GM21825 (cell line): ENCODE results near the gene MRPL49.

Source experiments
- ATAC-seq: cut with Tn5 transposase; IDR thresholded peaks from one replicate; pipeline ENCODE4 v1.9.1; 2021; ENCODE audit warnings: mild to moderate bottlenecking, moderate library complexity; ENCODE audit not compliant: unreplicated experiment

Gene MRPL49

DNA sequence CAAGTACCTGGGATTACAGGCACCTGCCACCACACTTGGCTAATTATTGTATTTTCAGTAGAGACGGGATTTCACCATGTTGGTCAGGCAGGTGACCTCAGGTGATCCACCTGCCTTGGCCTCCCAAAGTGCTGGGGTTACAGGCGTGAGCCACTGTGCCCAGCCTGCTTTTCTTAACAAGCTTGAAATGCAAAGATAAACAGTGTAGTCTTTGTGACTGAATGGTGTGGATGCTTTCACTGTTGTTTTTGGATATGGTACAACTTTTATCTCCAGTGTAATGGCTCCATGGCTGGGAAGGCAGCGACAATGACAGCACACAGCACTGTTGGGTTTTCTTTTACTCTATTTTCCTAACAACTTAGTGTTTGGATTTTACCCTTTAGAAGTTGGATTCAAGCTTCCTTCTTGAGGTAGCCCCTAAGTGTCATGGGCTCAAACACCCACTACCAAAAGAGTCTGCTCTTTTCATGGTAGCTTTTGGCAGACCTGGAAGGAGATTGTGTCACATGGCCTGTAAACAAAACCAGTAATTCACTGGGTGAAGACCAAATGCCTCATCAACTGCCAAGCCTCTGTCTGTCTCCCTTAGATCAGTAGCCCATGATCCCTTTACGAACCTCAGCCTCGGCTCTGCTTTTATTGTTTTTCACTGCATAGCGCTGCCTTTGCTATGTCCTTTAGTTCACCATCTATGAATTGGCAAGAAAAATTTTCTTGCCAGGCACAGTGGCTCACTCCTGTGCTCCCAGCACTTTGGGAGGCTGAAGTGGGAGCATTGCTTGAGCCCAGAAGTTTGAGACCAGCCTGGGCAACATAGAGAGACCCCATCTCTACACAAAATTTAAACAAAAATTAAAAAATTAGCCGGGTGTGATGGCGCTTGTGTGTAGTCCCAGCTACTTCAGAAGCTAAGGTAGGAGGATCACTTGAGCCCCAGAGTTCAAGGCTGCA is 19.7 kb upstream of the MRPL49 start:
- no peak for ATAC-seq

DNA sequence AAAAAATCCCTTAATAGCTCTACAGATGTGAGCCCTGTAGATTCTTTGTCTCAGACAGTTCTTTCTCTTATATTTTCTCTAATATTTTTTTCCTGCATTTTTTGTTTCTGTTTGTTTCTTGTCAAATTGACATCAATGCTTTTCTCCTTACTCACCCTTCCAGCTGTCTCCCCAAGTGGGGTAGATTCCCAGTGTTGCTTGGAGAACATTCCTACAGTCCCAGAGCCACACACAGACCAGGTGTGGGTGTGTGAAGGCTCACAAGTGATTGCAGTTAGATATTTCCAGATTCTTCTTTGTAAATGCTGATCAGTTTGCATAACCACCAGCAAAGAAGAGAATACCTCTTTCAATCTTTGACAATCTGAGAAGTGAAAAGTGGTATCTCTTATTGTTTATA is 18.6 kb upstream of the MRPL49 start:
- ATAC-seq: no peak

- no peak for ATAC-seq
Observed at GRCh38 chr11:65104628-65105027, 17.5 kb upstream of the MRPL49 start.

- no peak for ATAC-seq
Observed at GRCh38 chr11:65107078-65107477, 15.0 kb upstream of the MRPL49 start.

GRCh38 chr11:65107751-65108468 is 14.2 kb upstream of the MRPL49 start:
- ATAC-seq: no peak

DNA sequence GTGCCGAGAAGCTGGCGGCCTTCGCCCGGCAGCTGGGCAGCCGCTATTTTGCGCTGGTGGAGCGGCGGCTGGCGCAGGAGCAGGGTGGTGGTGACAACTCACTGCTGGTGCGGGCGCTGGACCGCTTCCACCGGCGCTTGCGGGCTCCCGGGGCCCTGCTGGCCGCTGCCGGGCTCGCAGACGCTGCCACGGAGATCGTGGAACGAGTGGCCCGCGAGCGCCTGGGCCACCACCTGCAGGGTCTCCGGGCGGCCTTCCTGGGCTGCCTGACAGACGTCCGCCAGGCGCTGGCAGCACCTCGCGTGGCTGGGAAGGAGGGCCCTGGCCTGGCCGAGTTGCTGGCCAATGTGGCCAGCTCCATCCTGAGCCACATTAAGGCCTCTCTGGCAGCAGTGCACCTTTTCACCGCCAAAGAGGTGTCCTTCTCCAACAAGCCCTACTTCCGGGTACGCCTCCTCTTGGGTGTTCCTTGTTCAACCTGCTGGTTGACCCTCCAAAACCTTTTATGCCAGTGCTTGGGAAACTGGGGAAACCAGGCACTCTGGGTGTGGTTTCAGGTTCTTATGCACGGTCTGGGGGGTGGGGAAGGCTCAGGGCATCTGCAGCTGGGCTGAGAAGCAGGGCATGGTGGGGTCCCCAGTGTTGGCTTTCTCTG is 13.5 kb upstream of the MRPL49 start:
- no peak for ATAC-seq

GRCh38 chr11:65109231-65110198 is 12.6 kb upstream of the MRPL49 start:
- ATAC-seq: no peak

DNA sequence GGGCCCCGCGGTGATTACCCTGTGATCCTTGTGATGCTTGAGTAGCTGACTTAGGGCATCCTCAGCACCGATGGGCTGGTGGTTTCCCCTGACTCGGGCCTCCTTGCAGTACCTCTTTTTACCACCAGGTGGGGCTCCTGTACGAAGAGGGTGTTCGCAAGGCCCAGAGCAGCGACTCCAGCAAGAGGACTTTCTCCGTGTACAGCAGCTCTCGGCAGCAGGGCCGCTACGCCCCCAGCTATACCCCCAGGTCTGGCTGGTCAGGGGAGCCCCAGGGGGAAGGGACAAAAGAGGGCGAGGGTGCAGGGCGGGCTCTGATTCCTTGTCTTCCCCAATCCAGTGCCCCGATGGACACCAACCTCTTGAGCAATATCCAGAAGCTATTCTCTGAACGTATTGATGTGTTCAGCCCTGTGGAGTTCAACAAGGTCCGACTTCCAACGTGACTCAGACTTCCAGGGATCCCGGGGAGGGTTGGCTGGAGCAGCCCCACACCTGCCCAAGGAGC is 11.7 kb upstream of the MRPL49 start:
- ATAC-seq: peak; percentile 31

GRCh38 chr11:65111159-65111743 is 10.9 kb upstream of the MRPL49 start:
- ATAC-seq: no peak

- no peak for ATAC-seq
Observed at GRCh38 chr11:65111744-65112545, 10.2 kb upstream of the MRPL49 start, which contains the start of gene TM7SF2. Gene TM7SF2, plus strand, starts transcription at chr11:65111872. Its CDS starts 144 bp downstream, at chr11:65112016.

DNA sequence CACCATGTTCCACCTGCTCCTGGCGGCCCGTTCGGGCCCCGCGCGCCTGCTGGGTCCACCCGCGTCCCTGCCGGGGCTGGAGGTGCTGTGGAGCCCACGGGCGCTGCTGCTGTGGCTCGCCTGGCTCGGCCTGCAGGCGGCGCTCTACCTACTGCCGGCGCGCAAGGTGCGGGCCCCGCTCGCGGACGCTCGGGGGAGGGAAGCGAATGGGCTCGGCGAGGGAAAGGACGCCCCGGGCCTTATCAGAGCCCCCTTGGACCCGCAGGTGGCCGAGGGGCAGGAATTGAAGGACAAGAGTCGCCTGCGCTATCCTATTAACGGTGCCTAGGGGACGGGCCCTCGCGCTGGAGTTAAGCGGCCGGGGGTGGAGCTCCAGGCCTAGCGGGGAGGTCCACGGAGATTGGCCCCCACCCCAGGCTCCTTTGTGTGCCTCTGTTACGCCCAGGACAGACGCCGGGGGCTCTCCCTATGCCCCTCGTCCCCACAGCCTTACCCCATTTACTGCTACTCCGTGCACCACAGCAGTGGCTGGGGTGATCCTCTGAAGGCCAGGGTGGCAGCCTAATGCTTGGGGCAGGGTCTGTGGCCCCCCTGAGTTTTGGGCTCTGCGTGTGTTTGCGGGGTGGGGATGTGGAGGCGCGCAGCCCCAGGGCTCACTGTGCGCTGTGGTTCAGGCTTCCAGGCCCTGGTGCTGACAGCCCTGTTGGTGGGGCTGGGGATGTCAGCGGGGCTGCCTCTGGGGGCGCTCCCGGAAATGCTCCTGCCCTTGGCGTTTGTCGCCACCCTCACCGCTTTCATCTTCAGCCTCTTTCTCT is 9.4 kb upstream of the MRPL49 start:
- peak; percentile 29 for ATAC-seq

DNA sequence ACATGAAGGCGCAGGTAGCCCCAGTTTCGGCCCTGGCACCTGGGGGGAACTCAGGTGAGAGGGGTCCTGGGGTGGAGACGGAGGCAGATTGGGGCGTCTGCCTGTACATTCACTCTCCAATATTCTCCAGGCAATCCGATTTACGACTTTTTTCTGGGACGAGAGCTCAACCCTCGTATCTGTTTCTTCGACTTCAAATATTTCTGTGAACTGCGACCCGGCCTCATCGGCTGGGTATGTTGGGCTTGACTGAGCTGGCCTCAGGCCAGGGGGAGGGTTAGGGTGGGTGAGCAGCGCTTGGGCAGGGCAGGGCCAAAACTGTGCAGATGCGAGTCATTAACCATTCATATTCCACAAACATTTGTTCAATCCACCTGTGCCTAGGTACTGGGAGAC is 8.8 kb upstream of the MRPL49 start:
- ATAC-seq: no peak

- no peak for ATAC-seq
Observed at GRCh38 chr11:65113839-65114238, 8.3 kb upstream of the MRPL49 start.

- no peak for ATAC-seq
Observed at GRCh38 chr11:65114538-65115171, 7.5 kb upstream of the MRPL49 start.

GRCh38 chr11:65115361-65116082 is 6.6 kb upstream of the MRPL49 start:
- ATAC-seq: no peak

DNA sequence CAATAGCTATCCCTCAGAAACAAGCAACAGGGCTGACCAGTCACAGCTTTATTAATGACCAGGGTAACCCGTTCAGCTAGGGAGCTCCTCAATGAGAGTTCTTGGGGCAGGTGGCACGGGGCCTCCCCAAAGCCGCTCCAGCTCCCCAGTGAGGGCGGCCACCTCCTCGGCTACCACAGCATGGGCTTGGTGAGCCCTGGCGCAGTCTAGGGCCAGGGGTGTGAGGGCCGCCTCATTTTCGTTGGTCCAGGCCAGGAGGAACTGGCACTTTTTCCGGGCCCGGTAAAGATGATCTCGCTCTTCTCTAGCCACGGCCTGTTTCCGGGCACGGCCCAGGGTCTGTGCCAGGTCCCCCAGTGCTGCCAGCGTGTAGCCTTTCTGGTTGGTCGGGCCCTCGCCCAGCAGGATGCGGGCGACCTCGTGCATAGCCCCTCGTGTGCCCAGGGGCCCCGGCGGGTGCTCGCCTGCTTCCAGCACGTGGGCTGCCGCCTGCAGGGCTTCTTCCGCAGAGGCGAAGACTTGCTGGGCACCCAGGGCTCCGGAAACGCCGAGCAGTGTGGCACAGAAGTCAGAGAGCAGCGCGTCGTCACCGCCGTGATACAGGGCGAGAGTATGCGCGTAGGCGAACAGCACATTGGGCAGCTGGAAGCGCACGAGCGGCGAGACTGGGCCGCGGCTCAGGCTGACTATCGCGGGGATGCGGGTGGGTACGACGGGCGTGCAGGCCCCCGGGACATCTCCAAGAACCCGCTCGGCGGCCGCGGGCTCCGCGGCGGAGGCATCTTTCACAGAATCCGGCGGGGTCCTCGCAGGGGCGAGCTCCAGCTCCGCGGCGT is 5.5 kb upstream of the MRPL49 start:
- ATAC-seq: no peak
